SK-MEL-5 (cell line): ENCODE data around the gene TANGO2. TPM values are rescaled to one million over a fixed set of nuclear protein-coding genes. Genes with fewer than 3 reads are reported as not detected.

ENCODE experiments used
- DNase-seq: peaks from one replicate; pipeline ENCODE4 v3.0.0-alpha.2; 2016; ENCODE audit warnings: low read depth, low spot score
- in situ Hi-C: cut with HindIII; loops from 2 replicates; pipeline ENCODE4 v1.10.0; 2016; ENCODE audit warnings: low sequenced_read_pairs, high pct_unique_total_duplicates, low pct_unique_long_range_greater_than_20kb
- total RNA-seq: library from RNA; depleted of rRNA; stranded (reverse); fragments of >200 nt; shearing (Covaris generic); gene quantifications from 2 replicates; pipeline ENCODE4 v1.2.3, GENCODE V29; 2014

The TANGO2 gene
- total RNA-seq, 1 experiment from 2014 or later: 68.3 TPM

- no peak for DNase-seq
- in situ Hi-C loops: no loop called here
Measured at GRCh38 chr22:20017622-20017958, 3.3 kb upstream of the TANGO2 start.

- no peak for DNase-seq
- in situ Hi-C loops: no loop called here
Measured at GRCh38 chr22:20018001-20018400, 2.9 kb upstream of the TANGO2 start.

GRCh38 chr22:20019661-20020532 lies 1.0 kb upstream of the TANGO2 start:
- in situ Hi-C loops: no loop called here
- no peak for DNase-seq

- in situ Hi-C loops: no loop called here
- DNase-seq: peak; percentile 77
Measured at GRCh38 chr22:20021196-20022181, 579 bp downstream of the TANGO2 start.

- no peak for DNase-seq
- in situ Hi-C loops: no loop called here
Measured at GRCh38 chr22:20022231-20022977, 1.5 kb downstream of the TANGO2 start.

- in situ Hi-C loops: no loop called here
- no peak for DNase-seq
Measured at GRCh38 chr22:20022978-20023613, 2.2 kb downstream of the TANGO2 start.

- in situ Hi-C loops: no loop called here
- peak; percentile 47 for DNase-seq
Measured at GRCh38 chr22:20024225-20024624, 3.3 kb downstream of the TANGO2 start.

GRCh38 chr22:20024650-20025397 lies 3.9 kb downstream of the TANGO2 start:
- in situ Hi-C loops: no loop called here
- DNase-seq: no peak

- DNase-seq: no peak
- in situ Hi-C loops: no loop called here
Measured at GRCh38 chr22:20025401-20026203, 4.7 kb downstream of the TANGO2 start.

- DNase-seq: peak; percentile 19
- in situ Hi-C loops: no loop called here
Measured at GRCh38 chr22:20026204-20026908, 5.4 kb downstream of the TANGO2 start.

- in situ Hi-C loops: no loop called here
- DNase-seq: no peak
Measured at GRCh38 chr22:20026996-20027601, 6.2 kb downstream of the TANGO2 start.

- in situ Hi-C loops: no loop called here
- peak; percentile 52 for DNase-seq
Measured at GRCh38 chr22:20027966-20028854, 7.3 kb downstream of the TANGO2 start.

- in situ Hi-C loops: no loop called here
- no peak for DNase-seq
Measured at GRCh38 chr22:20028855-20029549, 8.1 kb downstream of the TANGO2 start.
